Measurements from ENCODE around the gene NEDD9.

NEDD9 gene

DNA sequence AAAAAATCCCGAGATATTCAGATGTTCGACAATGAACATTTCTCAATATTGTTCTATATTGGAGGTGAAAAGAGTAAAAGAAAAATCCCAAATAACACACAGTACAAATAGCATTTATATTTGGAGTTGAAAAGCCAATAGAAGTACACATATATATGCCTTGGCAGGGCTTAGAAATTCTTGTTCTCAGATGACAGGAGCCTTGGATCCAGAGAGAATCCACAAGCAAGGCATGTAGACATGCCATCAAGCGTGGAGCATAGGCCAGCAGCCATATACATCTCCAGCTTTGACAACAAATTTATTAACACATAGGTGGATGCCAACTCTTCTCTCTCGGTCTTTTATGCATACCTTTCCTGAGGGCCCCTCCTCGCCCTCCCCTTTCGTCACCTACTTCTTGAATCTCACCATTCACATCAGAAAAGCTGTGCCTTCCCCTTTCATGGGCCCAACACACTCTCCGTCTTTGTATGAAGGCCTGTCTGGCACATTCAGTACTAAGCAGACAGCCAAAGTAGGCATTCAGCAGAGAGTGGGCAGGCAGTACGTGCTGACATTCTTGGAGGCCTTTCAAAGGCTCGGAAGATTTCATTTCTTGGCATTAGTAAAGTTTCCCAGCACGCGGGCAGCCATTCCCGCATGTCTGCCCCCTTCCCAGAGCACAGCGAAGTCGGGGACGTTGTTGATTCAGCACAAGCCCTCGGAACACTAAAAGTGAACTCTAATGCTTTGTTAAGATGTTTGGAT, 18.2 kb downstream of the NEDD9 start:
- no peaks in the 10 kb centered on the region for H3K79me2 ChIP-seq (ENCODE audit: insufficient read depth, low read length)
- H3K4me1 ChIP-seq (ENCODE audit: insufficient read depth, low read length, severe bottlenecking): no peaks in the 10 kb centered on the region
- no peak overlapping the region for H3K4me2 ChIP-seq (ENCODE audit: low read length)
- H3K27me3 ChIP-seq (ENCODE audit: insufficient read depth, low read length): no peaks in the 10 kb centered on the region
- H3K9ac ChIP-seq (ENCODE audit: low read length): no peak overlapping the region
- peaks cover 16% of the 10 kb centered on the region; the same call in 1 of the 2 replicates for H3K36me3 ChIP-seq (ENCODE audit: insufficient read depth, low read length)
- no peak overlapping the region for H3K4me3 ChIP-seq (ENCODE audit: low read depth, low read length, poor library complexity, severe bottlenecking)
- H3K27ac ChIP-seq (ENCODE audit: low read depth, low read length, poor library complexity, severe bottlenecking): no peak overlapping the region
- H3K9me2 ChIP-seq (ENCODE audit: low read depth, low read length): no peaks in the 10 kb centered on the region
- H4K20me1 ChIP-seq (ENCODE audit: insufficient read depth, low read length): no peaks in the 10 kb centered on the region
- TF ChIP-seq EZH2 (IDR thresholded peaks at IDR 0.05; ENCODE audit: borderline replicate concordance, low read length): no peak
- TF ChIP-seq, protein P1, sequence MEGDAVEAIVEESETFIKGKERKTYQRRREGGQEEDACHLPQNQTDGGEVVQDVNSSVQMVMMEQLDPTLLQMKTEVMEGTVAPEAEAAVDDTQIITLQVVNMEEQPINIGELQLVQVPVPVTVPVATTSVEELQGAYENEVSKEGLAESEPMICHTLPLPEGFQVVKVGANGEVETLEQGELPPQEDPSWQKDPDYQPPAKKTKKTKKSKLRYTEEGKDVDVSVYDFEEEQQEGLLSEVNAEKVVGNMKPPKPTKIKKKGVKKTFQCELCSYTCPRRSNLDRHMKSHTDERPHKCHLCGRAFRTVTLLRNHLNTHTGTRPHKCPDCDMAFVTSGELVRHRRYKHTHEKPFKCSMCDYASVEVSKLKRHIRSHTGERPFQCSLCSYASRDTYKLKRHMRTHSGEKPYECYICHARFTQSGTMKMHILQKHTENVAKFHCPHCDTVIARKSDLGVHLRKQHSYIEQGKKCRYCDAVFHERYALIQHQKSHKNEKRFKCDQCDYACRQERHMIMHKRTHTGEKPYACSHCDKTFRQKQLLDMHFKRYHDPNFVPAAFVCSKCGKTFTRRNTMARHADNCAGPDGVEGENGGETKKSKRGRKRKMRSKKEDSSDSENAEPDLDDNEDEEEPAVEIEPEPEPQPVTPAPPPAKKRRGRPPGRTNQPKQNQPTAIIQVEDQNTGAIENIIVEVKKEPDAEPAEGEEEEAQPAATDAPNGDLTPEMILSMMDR (IDR thresholded peaks at IDR 0.05; ENCODE audit: low read length): no peak
- H3K9me3 ChIP-seq (ENCODE audit: low read length): no peaks in the 10 kb centered on the region
- no peaks in the 10 kb centered on the region for H3F3A ChIP-seq (ENCODE audit: insufficient read depth, low read length)
- no peak overlapping the region for H2AFZ ChIP-seq (ENCODE audit: low read length)

DNA sequence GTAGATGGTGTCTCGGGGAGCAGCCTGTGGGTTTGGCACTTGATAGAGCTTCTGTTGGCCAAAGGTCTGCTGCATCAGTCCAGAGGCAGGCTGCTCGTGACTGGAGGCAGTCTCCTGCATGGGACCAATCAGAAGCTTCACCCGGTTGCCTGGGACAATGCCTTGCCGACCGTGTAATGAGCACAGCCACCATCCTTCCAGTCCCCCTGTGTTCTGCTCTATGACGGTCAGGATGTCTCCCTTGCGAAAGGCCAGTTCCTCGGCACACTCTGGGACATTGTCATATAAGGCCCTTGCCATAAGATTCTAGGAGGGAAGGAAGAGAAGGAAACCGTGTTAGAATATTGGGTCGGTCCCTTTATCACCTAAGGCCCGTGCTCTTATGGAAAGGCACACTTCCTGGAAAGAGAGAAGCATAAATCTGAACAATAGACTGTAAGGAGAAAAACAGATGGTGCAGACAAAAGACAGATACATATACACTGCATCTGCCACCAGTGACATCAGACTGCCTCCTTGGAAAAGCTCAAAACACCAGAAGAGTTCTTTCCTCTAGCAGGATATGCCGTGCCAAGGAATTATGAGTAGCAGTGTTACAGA, 18.9 kb downstream of the NEDD9 start:
- H2AFZ ChIP-seq (ENCODE audit: low read length): no peak overlapping the region
- no peaks in the 10 kb centered on the region for H4K20me1 ChIP-seq (ENCODE audit: insufficient read depth, low read length)
- H3K36me3 ChIP-seq (ENCODE audit: insufficient read depth, low read length): peaks cover 16% of the 10 kb centered on the region; the same call in 1 of the 2 replicates

DNA sequence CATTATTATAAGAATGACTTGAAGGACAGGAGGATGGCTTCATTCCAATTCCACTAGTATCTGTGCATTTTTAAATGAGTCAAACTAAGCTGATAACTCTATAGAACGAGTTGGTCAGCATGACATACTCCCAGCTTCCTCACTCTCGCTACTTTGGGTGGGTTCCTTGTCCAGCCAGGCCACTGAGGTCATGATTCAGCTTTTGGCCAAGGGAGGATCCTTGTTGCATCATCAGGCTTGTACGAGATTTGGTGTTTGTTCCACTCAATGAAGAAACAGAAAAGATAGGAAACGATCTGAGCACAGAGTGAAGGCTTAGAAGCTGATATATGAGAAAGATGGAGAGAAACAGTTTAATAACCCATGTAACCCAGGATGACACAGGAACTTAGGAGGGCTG, 19.8 kb downstream of the NEDD9 start:
- H3K4me2 ChIP-seq (ENCODE audit: low read length): no peak overlapping the region
- H3K36me3 ChIP-seq (ENCODE audit: insufficient read depth, low read length): peaks cover 16% of the 10 kb centered on the region; the same call in 1 of the 2 replicates
- no peaks in the 10 kb centered on the region for H3K4me1 ChIP-seq (ENCODE audit: insufficient read depth, low read length, severe bottlenecking)
- no peak overlapping the region for H3K27ac ChIP-seq (ENCODE audit: low read depth, low read length, poor library complexity, severe bottlenecking)
- H3K9me3 ChIP-seq (ENCODE audit: low read length): no peaks in the 10 kb centered on the region
- no peak overlapping the region for H3K4me3 ChIP-seq (ENCODE audit: low read depth, low read length, poor library complexity, severe bottlenecking)
- no peak overlapping the region for H3K9ac ChIP-seq (ENCODE audit: low read length)
- no peak overlapping the region for H2AFZ ChIP-seq (ENCODE audit: low read length)
- no peaks in the 10 kb centered on the region for H4K20me1 ChIP-seq (ENCODE audit: insufficient read depth, low read length)
- no peaks in the 10 kb centered on the region for H3F3A ChIP-seq (ENCODE audit: insufficient read depth, low read length)
- H3K79me2 ChIP-seq (ENCODE audit: insufficient read depth, low read length): no peaks in the 10 kb centered on the region
- no peak for TF ChIP-seq EZH2 (IDR thresholded peaks at IDR 0.05; ENCODE audit: borderline replicate concordance, low read length)
- TF ChIP-seq, protein P1 (IDR thresholded peaks at IDR 0.05; ENCODE audit: low read length): no peak
- no peaks in the 10 kb centered on the region for H3K27me3 ChIP-seq (ENCODE audit: insufficient read depth, low read length)
- H3K9me2 ChIP-seq (ENCODE audit: low read depth, low read length): no peaks in the 10 kb centered on the region

More for the DNA sequence above, 18.9 kb downstream of the NEDD9 start:
- H3K27ac ChIP-seq (ENCODE audit: low read depth, low read length, poor library complexity, severe bottlenecking): no peak overlapping the region
- H3K4me2 ChIP-seq (ENCODE audit: low read length): no peak overlapping the region
- H3K79me2 ChIP-seq (ENCODE audit: insufficient read depth, low read length): no peaks in the 10 kb centered on the region
- H3K4me3 ChIP-seq (ENCODE audit: low read depth, low read length, poor library complexity, severe bottlenecking): no peak overlapping the region
- no peaks in the 10 kb centered on the region for H3K9me2 ChIP-seq (ENCODE audit: low read depth, low read length)
- H3K27me3 ChIP-seq (ENCODE audit: insufficient read depth, low read length): no peaks in the 10 kb centered on the region
- H3K9me3 ChIP-seq (ENCODE audit: low read length): no peaks in the 10 kb centered on the region
- no peaks in the 10 kb centered on the region for H3K4me1 ChIP-seq (ENCODE audit: insufficient read depth, low read length, severe bottlenecking)
- H3K9ac ChIP-seq (ENCODE audit: low read length): no peak overlapping the region
- H3F3A ChIP-seq (ENCODE audit: insufficient read depth, low read length): no peaks in the 10 kb centered on the region
- no peak for TF ChIP-seq EZH2 (IDR thresholded peaks at IDR 0.05; ENCODE audit: borderline replicate concordance, low read length)
- TF ChIP-seq, protein P1 (IDR thresholded peaks at IDR 0.05; ENCODE audit: low read length): no peak

Measured in OCI-LY1 (cell line).